Measurements from ENCODE around the gene IDI1. TPM values are rescaled to one million over a fixed set of nuclear protein-coding genes. Genes with fewer than 3 reads are reported as not detected.

The IDI1 gene
- total RNA-seq, 1 experiment from 2014 or later: 47.2 TPM

DNA sequence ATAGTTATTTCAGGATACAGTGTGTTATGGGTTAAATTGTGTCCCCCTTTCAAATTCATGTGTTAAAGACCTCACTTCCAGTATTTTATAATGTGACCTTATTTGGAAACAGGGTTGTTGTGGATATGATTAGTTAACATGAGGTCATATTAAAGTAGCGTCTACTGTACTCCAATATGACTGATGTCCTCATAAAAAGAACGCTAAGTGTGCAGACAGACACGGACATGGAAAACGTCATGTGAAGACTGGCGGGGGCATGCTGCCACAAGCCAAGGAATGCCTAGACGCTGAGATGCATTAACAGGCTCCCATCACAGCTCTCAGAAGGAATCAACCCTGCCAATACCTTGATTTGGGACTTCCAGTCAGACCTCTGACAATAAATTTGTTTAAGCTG, 5.8 kb upstream of the IDI1 start (continued):
- TF ChIP-seq, protein P1, sequence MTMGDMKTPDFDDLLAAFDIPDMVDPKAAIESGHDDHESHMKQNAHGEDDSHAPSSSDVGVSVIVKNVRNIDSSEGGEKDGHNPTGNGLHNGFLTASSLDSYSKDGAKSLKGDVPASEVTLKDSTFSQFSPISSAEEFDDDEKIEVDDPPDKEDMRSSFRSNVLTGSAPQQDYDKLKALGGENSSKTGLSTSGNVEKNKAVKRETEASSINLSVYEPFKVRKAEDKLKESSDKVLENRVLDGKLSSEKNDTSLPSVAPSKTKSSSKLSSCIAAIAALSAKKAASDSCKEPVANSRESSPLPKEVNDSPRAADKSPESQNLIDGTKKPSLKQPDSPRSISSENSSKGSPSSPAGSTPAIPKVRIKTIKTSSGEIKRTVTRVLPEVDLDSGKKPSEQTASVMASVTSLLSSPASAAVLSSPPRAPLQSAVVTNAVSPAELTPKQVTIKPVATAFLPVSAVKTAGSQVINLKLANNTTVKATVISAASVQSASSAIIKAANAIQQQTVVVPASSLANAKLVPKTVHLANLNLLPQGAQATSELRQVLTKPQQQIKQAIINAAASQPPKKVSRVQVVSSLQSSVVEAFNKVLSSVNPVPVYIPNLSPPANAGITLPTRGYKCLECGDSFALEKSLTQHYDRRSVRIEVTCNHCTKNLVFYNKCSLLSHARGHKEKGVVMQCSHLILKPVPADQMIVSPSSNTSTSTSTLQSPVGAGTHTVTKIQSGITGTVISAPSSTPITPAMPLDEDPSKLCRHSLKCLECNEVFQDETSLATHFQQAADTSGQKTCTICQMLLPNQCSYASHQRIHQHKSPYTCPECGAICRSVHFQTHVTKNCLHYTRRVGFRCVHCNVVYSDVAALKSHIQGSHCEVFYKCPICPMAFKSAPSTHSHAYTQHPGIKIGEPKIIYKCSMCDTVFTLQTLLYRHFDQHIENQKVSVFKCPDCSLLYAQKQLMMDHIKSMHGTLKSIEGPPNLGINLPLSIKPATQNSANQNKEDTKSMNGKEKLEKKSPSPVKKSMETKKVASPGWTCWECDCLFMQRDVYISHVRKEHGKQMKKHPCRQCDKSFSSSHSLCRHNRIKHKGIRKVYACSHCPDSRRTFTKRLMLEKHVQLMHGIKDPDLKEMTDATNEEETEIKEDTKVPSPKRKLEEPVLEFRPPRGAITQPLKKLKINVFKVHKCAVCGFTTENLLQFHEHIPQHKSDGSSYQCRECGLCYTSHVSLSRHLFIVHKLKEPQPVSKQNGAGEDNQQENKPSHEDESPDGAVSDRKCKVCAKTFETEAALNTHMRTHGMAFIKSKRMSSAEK (CRISPR knock-in tag; IDR thresholded peaks at IDR 0.05; ENCODE audit: borderline replicate concordance): no peak
- TF ChIP-seq FOXK1 (CRISPR knock-in tag; IDR thresholded peaks at IDR 0.05): no peak
- TF ChIP-seq ELF4 (CRISPR knock-in tag; IDR thresholded peaks at IDR 0.05; ENCODE audit: low read depth): no peak
- TF ChIP-seq, protein P2, sequence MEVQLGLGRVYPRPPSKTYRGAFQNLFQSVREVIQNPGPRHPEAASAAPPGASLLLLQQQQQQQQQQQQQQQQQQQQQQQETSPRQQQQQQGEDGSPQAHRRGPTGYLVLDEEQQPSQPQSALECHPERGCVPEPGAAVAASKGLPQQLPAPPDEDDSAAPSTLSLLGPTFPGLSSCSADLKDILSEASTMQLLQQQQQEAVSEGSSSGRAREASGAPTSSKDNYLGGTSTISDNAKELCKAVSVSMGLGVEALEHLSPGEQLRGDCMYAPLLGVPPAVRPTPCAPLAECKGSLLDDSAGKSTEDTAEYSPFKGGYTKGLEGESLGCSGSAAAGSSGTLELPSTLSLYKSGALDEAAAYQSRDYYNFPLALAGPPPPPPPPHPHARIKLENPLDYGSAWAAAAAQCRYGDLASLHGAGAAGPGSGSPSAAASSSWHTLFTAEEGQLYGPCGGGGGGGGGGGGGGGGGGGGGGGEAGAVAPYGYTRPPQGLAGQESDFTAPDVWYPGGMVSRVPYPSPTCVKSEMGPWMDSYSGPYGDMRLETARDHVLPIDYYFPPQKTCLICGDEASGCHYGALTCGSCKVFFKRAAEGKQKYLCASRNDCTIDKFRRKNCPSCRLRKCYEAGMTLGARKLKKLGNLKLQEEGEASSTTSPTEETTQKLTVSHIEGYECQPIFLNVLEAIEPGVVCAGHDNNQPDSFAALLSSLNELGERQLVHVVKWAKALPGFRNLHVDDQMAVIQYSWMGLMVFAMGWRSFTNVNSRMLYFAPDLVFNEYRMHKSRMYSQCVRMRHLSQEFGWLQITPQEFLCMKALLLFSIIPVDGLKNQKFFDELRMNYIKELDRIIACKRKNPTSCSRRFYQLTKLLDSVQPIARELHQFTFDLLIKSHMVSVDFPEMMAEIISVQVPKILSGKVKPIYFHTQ (CRISPR knock-in tag; IDR thresholded peaks at IDR 0.05): no peak
- no peak for TF ChIP-seq JAZF1 (CRISPR knock-in tag; IDR thresholded peaks at IDR 0.05)
- no peak for TF ChIP-seq RORB (CRISPR knock-in tag; IDR thresholded peaks at IDR 0.05)
- TF ChIP-seq, protein P3, sequence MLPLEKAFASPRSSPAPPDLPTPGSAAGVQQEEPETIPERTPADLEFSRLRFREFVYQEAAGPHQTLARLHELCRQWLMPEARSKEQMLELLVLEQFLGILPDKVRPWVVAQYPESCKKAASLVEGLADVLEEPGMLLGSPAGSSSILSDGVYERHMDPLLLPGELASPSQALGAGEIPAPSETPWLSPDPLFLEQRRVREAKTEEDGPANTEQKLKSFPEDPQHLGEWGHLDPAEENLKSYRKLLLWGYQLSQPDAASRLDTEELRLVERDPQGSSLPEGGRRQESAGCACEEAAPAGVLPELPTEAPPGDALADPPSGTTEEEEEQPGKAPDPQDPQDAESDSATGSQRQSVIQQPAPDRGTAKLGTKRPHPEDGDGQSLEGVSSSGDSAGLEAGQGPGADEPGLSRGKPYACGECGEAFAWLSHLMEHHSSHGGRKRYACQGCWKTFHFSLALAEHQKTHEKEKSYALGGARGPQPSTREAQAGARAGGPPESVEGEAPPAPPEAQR (CRISPR knock-in tag; IDR thresholded peaks at IDR 0.05): no peak

GRCh38 chr10:1050554-1050953, 1.6 kb upstream of the IDI1 start:
- H3K27ac Mint-ChIP-seq: peak overlapping the region; percentile 90
- H3K4me1 Mint-ChIP-seq: peaks cover 41% of the 10 kb centered on the region

DNA sequence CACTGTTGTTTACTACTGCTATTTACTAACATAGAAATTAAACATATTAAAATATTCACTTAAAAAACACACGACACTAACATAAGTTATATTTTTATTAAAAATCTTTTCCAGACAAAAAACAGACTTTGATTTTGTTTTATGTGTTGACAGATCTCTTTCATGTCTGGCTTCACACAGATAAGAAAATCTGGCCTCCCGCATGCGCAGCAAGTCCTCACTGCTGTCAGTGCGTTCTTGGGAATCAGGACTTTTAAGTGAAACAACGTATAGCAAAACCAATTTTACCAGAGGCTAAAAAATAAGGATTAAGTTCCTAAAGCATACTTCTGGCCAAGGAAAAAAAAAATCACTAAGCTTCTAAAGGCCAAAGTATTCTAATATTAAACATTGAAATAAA, 1.2 kb upstream of the IDI1 start:
- ATAC-seq (no peak), DNase-seq (ENCODE audit: low spot score) (no peak)
- peak overlapping the region; percentile 97 for H3K4me3 Mint-ChIP-seq
- no peak for TF ChIP-seq NR2C2 (CRISPR knock-in tag; IDR thresholded peaks at IDR 0.05)
- TF ChIP-seq ZNF232 (CRISPR knock-in tag; IDR thresholded peaks at IDR 0.05): no peak
- no peak for TF ChIP-seq CREM (CRISPR knock-in tag; IDR thresholded peaks at IDR 0.05)
- TF ChIP-seq FOXK1 (CRISPR knock-in tag; IDR thresholded peaks at IDR 0.05): no peak
- TF ChIP-seq, protein P2 (CRISPR knock-in tag; IDR thresholded peaks at IDR 0.05): no peak
- TF ChIP-seq KAT7 (CRISPR knock-in tag; IDR thresholded peaks at IDR 0.05; ENCODE audit: borderline replicate concordance): no peak
- TF ChIP-seq, protein P4, sequence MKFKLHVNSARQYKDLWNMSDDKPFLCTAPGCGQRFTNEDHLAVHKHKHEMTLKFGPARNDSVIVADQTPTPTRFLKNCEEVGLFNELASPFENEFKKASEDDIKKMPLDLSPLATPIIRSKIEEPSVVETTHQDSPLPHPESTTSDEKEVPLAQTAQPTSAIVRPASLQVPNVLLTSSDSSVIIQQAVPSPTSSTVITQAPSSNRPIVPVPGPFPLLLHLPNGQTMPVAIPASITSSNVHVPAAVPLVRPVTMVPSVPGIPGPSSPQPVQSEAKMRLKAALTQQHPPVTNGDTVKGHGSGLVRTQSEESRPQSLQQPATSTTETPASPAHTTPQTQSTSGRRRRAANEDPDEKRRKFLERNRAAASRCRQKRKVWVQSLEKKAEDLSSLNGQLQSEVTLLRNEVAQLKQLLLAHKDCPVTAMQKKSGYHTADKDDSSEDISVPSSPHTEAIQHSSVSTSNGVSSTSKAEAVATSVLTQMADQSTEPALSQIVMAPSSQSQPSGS (CRISPR knock-in tag; IDR thresholded peaks at IDR 0.05; ENCODE audit: borderline replicate concordance, low read depth): no peak
- TF ChIP-seq JAZF1 (CRISPR knock-in tag; IDR thresholded peaks at IDR 0.05): no peak
- no peak for TF ChIP-seq EMX1 (CRISPR knock-in tag; IDR thresholded peaks at IDR 0.05)
- TF ChIP-seq ATF6 (CRISPR knock-in tag; IDR thresholded peaks at IDR 0.05): no peak
- H3K4me1 Mint-ChIP-seq: peaks cover 42% of the 10 kb centered on the region
- POLR2A ChIA-PET: interaction anchor here (0.7 to 2.6 kb wide), 3 partner anchors 14 to 1966 kb away, joined by 3 to 10 read pairs (median 3); partner anchors contain the start of gene LARP4B
- H3K27ac Mint-ChIP-seq: peak overlapping the region; percentile 100
- H3K36me3 Mint-ChIP-seq: peaks cover 43% of the 10 kb centered on the region
- H3K9me3 Mint-ChIP-seq: no peaks in the 10 kb centered on the region
- CTCF ChIA-PET: interaction anchor here (1.0 to 2.0 kb wide), 4 partner anchors 9 to 62 kb away, joined by 3 to 7 read pairs (median 3); partner anchors contain the start of gene GTPBP4
- no peaks in the 10 kb centered on the region for H3K27me3 Mint-ChIP-seq (ENCODE audit: low read depth)

More at GRCh38 chr10:1050554-1050953, 1.6 kb upstream of the IDI1 start:
- H3K4me3 Mint-ChIP-seq: peak overlapping the region; percentile 97
- no peaks in the 10 kb centered on the region for H3K27me3 Mint-ChIP-seq (ENCODE audit: low read depth)
- peaks cover 39% of the 10 kb centered on the region for H3K36me3 Mint-ChIP-seq
- DNase-seq (ENCODE audit: low spot score) (peak; percentile 29), ATAC-seq (peak; percentile 8)
- no peaks in the 10 kb centered on the region for H3K9me3 Mint-ChIP-seq
- TF ChIP-seq NFE2L1 (CRISPR knock-in tag; IDR thresholded peaks at IDR 0.05): no peak
- CTCF ChIA-PET: interaction anchor here (1.0 kb wide), 2 partner anchors 9 to 62 kb away, joined by 3 read pairs; partner anchors contain the start of gene GTPBP4
- POLR2A ChIA-PET: no interaction called here
